Neural progenitor cell (in vitro differentiated cells): ENCODE measurements around the gene LMNB1.

Experiments
- EZH2 ChIP-seq: fragments of 200-600 bp; sonication (generic); IDR thresholded peaks from 2 replicates; pipeline ENCODE4 v1.6.1; 2017; ENCODE audit warnings: antibody characterized with exemption, mild to moderate bottlenecking, moderate library complexity
- TF ChIP-seq, protein P1 (sequence below): fragments of 200-600 bp; sonication (generic); IDR thresholded peaks from 2 replicates; pipeline ENCODE4 v1.5.1; 2017; ENCODE audit warnings: antibody characterized with exemption, mild to moderate bottlenecking

DNA sequence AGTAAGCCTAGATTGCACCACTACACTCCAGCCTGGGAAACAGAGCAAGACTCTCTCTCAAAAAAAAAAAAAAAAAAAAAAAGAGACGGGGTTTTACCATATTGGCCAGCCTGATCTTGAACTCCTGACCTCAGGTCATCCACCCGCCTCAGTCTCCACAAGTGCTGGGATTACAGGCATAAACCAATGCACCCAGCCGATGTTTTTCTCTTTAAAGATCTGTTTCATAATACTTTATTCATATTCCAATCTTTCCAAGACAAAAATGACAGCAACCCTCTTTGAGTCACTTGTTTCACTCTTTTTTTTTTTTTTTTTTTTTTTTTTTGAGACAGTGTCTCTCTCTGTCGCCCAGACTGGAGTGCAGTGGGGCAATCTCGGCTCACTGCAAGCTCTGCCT lies 13.6 kb upstream of the LMNB1 start:
- TF ChIP-seq, protein P1, sequence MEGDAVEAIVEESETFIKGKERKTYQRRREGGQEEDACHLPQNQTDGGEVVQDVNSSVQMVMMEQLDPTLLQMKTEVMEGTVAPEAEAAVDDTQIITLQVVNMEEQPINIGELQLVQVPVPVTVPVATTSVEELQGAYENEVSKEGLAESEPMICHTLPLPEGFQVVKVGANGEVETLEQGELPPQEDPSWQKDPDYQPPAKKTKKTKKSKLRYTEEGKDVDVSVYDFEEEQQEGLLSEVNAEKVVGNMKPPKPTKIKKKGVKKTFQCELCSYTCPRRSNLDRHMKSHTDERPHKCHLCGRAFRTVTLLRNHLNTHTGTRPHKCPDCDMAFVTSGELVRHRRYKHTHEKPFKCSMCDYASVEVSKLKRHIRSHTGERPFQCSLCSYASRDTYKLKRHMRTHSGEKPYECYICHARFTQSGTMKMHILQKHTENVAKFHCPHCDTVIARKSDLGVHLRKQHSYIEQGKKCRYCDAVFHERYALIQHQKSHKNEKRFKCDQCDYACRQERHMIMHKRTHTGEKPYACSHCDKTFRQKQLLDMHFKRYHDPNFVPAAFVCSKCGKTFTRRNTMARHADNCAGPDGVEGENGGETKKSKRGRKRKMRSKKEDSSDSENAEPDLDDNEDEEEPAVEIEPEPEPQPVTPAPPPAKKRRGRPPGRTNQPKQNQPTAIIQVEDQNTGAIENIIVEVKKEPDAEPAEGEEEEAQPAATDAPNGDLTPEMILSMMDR = no peak
- TF ChIP-seq EZH2 = no peak
